Stimulated activated CD8-positive, alpha-beta memory T cell treated with anti-CD3 and anti-CD28 coated beads, Interleukin-2, amount 100 ng/mL, for 1 hour (primary cell): ENCODE data around the gene ATXN8OS.
"Not testable (repeated sequence)": the region's sequence is repeated elsewhere in the genome, so short reads cannot be mapped to it uniquely, and the experiment has no call there.

Experiments used
- DNase-seq, 2 donors: peaks; one replicate each; pipeline ENCODE4 v3.0.0-alpha.2; 2020; ENCODE audit warnings: low read depth in 2 of 2

Gene ATXN8OS

GRCh38 chr13:70107498-70108281 is at the start of gene ATXN8OS:
Gene ATXN8OS, plus strand, starts transcription at chr13:70107826.
- DNase-seq = no peak

- DNase-seq = no peak
Measured at GRCh38 chr13:70080012-70080411, 27.6 kb upstream of the ATXN8OS start.

- no peak for DNase-seq
Measured at GRCh38 chr13:70087247-70087646, 20.4 kb upstream of the ATXN8OS start.

GRCh38 chr13:70088926-70089325 is 18.7 kb upstream of the ATXN8OS start:
- no peak for DNase-seq

GRCh38 chr13:70090036-70090723 is 17.4 kb upstream of the ATXN8OS start:
- no peak for DNase-seq

GRCh38 chr13:70098669-70099068 is 9.0 kb upstream of the ATXN8OS start:
- DNase-seq = no peak

- DNase-seq = no peak
Measured at GRCh38 chr13:70104481-70104880, 3.1 kb upstream of the ATXN8OS start.

GRCh38 chr13:70107125-70107497 is 515 bp upstream of the ATXN8OS start:
- no peak for DNase-seq

GRCh38 chr13:70108356-70109105 is 905 bp downstream of the ATXN8OS start, which contains the start of gene KLHL1:
Gene KLHL1, minus strand, starts transcription at chr13:70108452. Its CDS starts 753 bp downstream, at chr13:70107699.
- DNase-seq = no peak

GRCh38 chr13:70117338-70117905 is 9.8 kb downstream of the ATXN8OS start:
- no peak for DNase-seq

GRCh38 chr13:70125693-70126092 is 18.1 kb downstream of the ATXN8OS start:
- DNase-seq = no peak

- no peak for DNase-seq
Measured at GRCh38 chr13:70128098-70128497, 20.5 kb downstream of the ATXN8OS start.

- not testable (repeated sequence) for DNase-seq
Measured at GRCh38 chr13:70142658-70143057, 35.0 kb downstream of the ATXN8OS start.

- no peak for DNase-seq
Measured at GRCh38 chr13:70162141-70162540, 54.5 kb downstream of the ATXN8OS start.

- no peak for DNase-seq
Measured at GRCh38 chr13:70170689-70171088, 63.1 kb downstream of the ATXN8OS start.

- no peak for DNase-seq
Measured at GRCh38 chr13:70171151-70171550, 63.5 kb downstream of the ATXN8OS start.

- DNase-seq = no peak
Measured at GRCh38 chr13:70172946-70173597, 65.4 kb downstream of the ATXN8OS start.

GRCh38 chr13:70173598-70173959 is 66.0 kb downstream of the ATXN8OS start:
- DNase-seq = no peak

GRCh38 chr13:70178346-70178745 is 70.7 kb downstream of the ATXN8OS start:
- DNase-seq = no peak
